Glomerular endothelial cell (primary cell): ENCODE results near the gene MAP3K2. TPM values are rescaled to one million over a fixed set of nuclear protein-coding genes. Genes with fewer than 3 reads are reported as not detected.

ENCODE experiments used
- total RNA-seq: library from RNA; depleted of rRNA; stranded (reverse); fragments of >200 nt; gene quantifications from 2 replicates; pipeline ENCODE4 v1.2.3, GENCODE V29; 2015

MAP3K2 gene
- total RNA-seq, 1 donor from 2014 or later = 21.0 TPM

Other genes with a start within 250 kb of the MAP3K2 start
- 1.9 and 2.3 TPM in 2 replicates for gene CYP27C1, start 167.7 kb downstream of the MAP3K2 start, total RNA-seq
- gene ERCC3, start 93.8 kb downstream of the MAP3K2 start, total RNA-seq = 25.5 and 35.5 TPM in 2 replicates
- gene PROC, start 30.5 kb upstream of the MAP3K2 start, total RNA-seq = not detected in 2 replicates
- gene IWS1, start 138.5 kb upstream of the MAP3K2 start, total RNA-seq = 35.3 and 46.2 TPM in 2 replicates
- gene MYO7B, start 147.7 kb upstream of the MAP3K2 start, total RNA-seq = 0.05 and 1.2 TPM in 2 replicates